ENCODE data around the gene CMTM8. TPM values are rescaled to one million over a fixed set of nuclear protein-coding genes. Genes with fewer than 3 reads are reported as not detected.
"Not testable (repeated sequence)": the region's sequence is repeated elsewhere in the genome, so short reads cannot be mapped to it uniquely, and the experiment has no call there.

CMTM8 gene
- polyA plus RNA-seq, 3 donors, result 10.0 to 12.5 (median 10.9) TPM

GRCh38 chr3:32217339-32217738 lies 21.1 kb upstream of the CMTM8 start:
- no peak for DNase-seq (ENCODE audit: extremely low read depth in 1 of 11, low read depth in 9 of 11, low spot score in 4 of 11)

GRCh38 chr3:32219537-32219936 lies 18.9 kb upstream of the CMTM8 start:
- no peak for DNase-seq (ENCODE audit: extremely low read depth in 1 of 11, low read depth in 9 of 11, low spot score in 4 of 11)

GRCh38 chr3:32220006-32220405 lies 18.5 kb upstream of the CMTM8 start:
- DNase-seq (ENCODE audit: extremely low read depth in 1 of 11, low read depth in 9 of 11, low spot score in 4 of 11), result no peak

- no peak for DNase-seq (ENCODE audit: extremely low read depth in 1 of 11, low read depth in 9 of 11, low spot score in 4 of 11)
Observed at GRCh38 chr3:32222950-32223349, 15.5 kb upstream of the CMTM8 start.

GRCh38 chr3:32224016-32224516 lies 14.4 kb upstream of the CMTM8 start:
- no peak for DNase-seq (ENCODE audit: extremely low read depth in 1 of 11, low read depth in 9 of 11, low spot score in 4 of 11)

- no peak for DNase-seq (ENCODE audit: extremely low read depth in 1 of 11, low read depth in 9 of 11, low spot score in 4 of 11)
Observed at GRCh38 chr3:32226875-32227500, 11.5 kb upstream of the CMTM8 start.

GRCh38 chr3:32228743-32229142 lies 9.7 kb upstream of the CMTM8 start:
- DNase-seq (ENCODE audit: extremely low read depth in 1 of 11, low read depth in 9 of 11, low spot score in 4 of 11), result not testable (repeated sequence)

GRCh38 chr3:32229565-32229964 lies 8.9 kb upstream of the CMTM8 start:
- DNase-seq (ENCODE audit: extremely low read depth in 1 of 11, low read depth in 9 of 11, low spot score in 4 of 11), result no peak

GRCh38 chr3:32236377-32236776 lies 2.1 kb upstream of the CMTM8 start:
- no peak for DNase-seq (ENCODE audit: extremely low read depth in 1 of 11, low read depth in 9 of 11, low spot score in 4 of 11)

- DNase-seq (ENCODE audit: extremely low read depth in 1 of 11, low read depth in 9 of 11, low spot score in 4 of 11), result peak in 1 of 11 donors; percentile 15
Observed at GRCh38 chr3:32237670-32238452, 619 bp upstream of the CMTM8 start.

- peak in 2 of 11 donors; percentile 5 to 25 for DNase-seq (ENCODE audit: extremely low read depth in 1 of 11, low read depth in 9 of 11, low spot score in 4 of 11)
Observed at GRCh38 chr3:32239307-32240158, 1.1 kb downstream of the CMTM8 start.

GRCh38 chr3:32240159-32240545 lies 1.7 kb downstream of the CMTM8 start:
- peak in 4 of 11 donors; percentile 27 to 40 (median 36) for DNase-seq (ENCODE audit: extremely low read depth in 1 of 11, low read depth in 9 of 11, low spot score in 4 of 11)

- DNase-seq (ENCODE audit: extremely low read depth in 1 of 11, low read depth in 9 of 11, low spot score in 4 of 11), result no peak
Observed at GRCh38 chr3:32241100-32241499, 2.6 kb downstream of the CMTM8 start.

GRCh38 chr3:32243519-32243918 lies 5.0 kb downstream of the CMTM8 start:
- no peak for DNase-seq (ENCODE audit: extremely low read depth in 1 of 11, low read depth in 9 of 11, low spot score in 4 of 11)

GRCh38 chr3:32245200-32245599 lies 6.7 kb downstream of the CMTM8 start:
- DNase-seq (ENCODE audit: extremely low read depth in 1 of 11, low read depth in 9 of 11, low spot score in 4 of 11), result no peak

- no peak for DNase-seq (ENCODE audit: extremely low read depth in 1 of 11, low read depth in 9 of 11, low spot score in 4 of 11)
Observed at GRCh38 chr3:32246079-32246675, 7.7 kb downstream of the CMTM8 start.

- no peak for DNase-seq (ENCODE audit: extremely low read depth in 1 of 11, low read depth in 9 of 11, low spot score in 4 of 11)
Observed at GRCh38 chr3:32249184-32249782, 10.8 kb downstream of the CMTM8 start.

GRCh38 chr3:32254268-32254667 lies 15.8 kb downstream of the CMTM8 start:
- DNase-seq (ENCODE audit: extremely low read depth in 1 of 11, low read depth in 9 of 11, low spot score in 4 of 11), result no peak

- DNase-seq (ENCODE audit: extremely low read depth in 1 of 11, low read depth in 9 of 11, low spot score in 4 of 11), result no peak
Observed at GRCh38 chr3:32255345-32255744, 16.9 kb downstream of the CMTM8 start.
